Transverse colon (tissue), 3 donors: ENCODE results near the gene KRTAP3-2.

ENCODE experiments used
- POLR2A ChIP-seq: fragments of 450-650 bp; IDR thresholded peaks from one replicate; pipeline ENCODE4 v1.6.1; 2016; ENCODE audit warnings: antibody characterized with exemption, mild to moderate bottlenecking, moderate library complexity
- POLR2AphosphoS5 ChIP-seq, 3 donors: sonication (generic); formaldehyde crosslinking; IDR thresholded peaks; one replicate each; pipeline ENCODE4 v1.6.1; 2016; ENCODE audit warnings: antibody characterized with exemption in 3 of 3

GRCh38 chr17:40993084-40993483, 6.6 kb downstream of the KRTAP3-2 start:
- TF ChIP-seq POLR2A (no peak), POLR2AphosphoS5 (IDR thresholded peaks at IDR 0.05) (no peak)
